H9 (cell line): Measurements from ENCODE around the gene CCDC157. TPM values are rescaled to one million over a fixed set of nuclear protein-coding genes. Genes with fewer than 3 reads are reported as not detected.

Experiments
- DNase-seq: peaks from one replicate; pipeline ENCODE4 v3.0.0-alpha.2; 2017
- H2AFZ ChIP-seq: one replicate; pipeline ENCODE4 v1.6.1; 2013; ENCODE audit warnings: mild to moderate bottlenecking, low read length, control low read depth, moderate library complexity
- H2AK5ac ChIP-seq: 2 replicates; pipeline ENCODE4 v1.6.1; 2013; ENCODE audit warnings: low read length, control low read depth, mixed read lengths; ENCODE audit not compliant: insufficient read length
- H2BK120ac ChIP-seq: one replicate; pipeline ENCODE4 v1.6.1; 2013; ENCODE audit warnings: low read depth, mild to moderate bottlenecking, low read length, control low read depth, inconsistent platforms; ENCODE audit not compliant: poor library complexity, severe bottlenecking
- H2BK12ac ChIP-seq: 2 replicates; pipeline ENCODE4 v1.6.1; 2013; ENCODE audit warnings: low read length, control low read depth, mixed read lengths, low read depth; ENCODE audit not compliant: insufficient read length
- H2BK15ac ChIP-seq: 2 replicates; pipeline ENCODE4 v1.6.1; 2013; ENCODE audit warnings: low read depth, low read length, control low read depth
- H2BK20ac ChIP-seq: one replicate; pipeline ENCODE4 v1.6.1; 2013; ENCODE audit warnings: low read depth, mild to moderate bottlenecking, low read length, control low read depth, inconsistent platforms; ENCODE audit not compliant: poor library complexity, severe bottlenecking
- H2BK5ac ChIP-seq: 2 replicates; pipeline ENCODE4 v1.6.1; 2013; ENCODE audit warnings: low read length, control low read depth, mixed read lengths; ENCODE audit not compliant: insufficient read length
- H3K14ac ChIP-seq: 2 replicates; pipeline ENCODE4 v1.6.1; 2013; ENCODE audit warnings: low read length, control low read depth; ENCODE audit not compliant: insufficient read depth
- H3K18ac ChIP-seq: 2 replicates; pipeline ENCODE4 v1.6.1; 2013; ENCODE audit warnings: low read depth, mild to moderate bottlenecking, mixed read lengths, low read length, control low read depth; ENCODE audit not compliant: insufficient read length
- H3K23ac ChIP-seq: 2 replicates; pipeline ENCODE4 v1.6.1; 2013; ENCODE audit warnings: low read length, control low read depth, mixed read lengths, low read depth; ENCODE audit not compliant: insufficient read length
- H3K23me2 ChIP-seq: 2 replicates; pipeline ENCODE4 v1.6.1; 2013; ENCODE audit warnings: low read depth, mild to moderate bottlenecking, mixed read lengths, low read length, control low read depth; ENCODE audit not compliant: insufficient read length, poor library complexity, severe bottlenecking
- H3K27ac ChIP-seq: 2 replicates; pipeline ENCODE4 v1.5.1; 2013; ENCODE audit warnings: low read length, control low read depth, mixed read lengths, low read depth; ENCODE audit not compliant: insufficient read length
- H3K27me3 ChIP-seq: 2 replicates; pipeline ENCODE4 v1.6.1; 2013; ENCODE audit warnings: low read length, control low read depth, inconsistent platforms; ENCODE audit not compliant: insufficient read depth
- H3K4ac ChIP-seq: 2 replicates; pipeline ENCODE4 v1.6.1; 2013; ENCODE audit warnings: low read depth, mild to moderate bottlenecking, control low read depth, inconsistent platforms, low read length, moderate library complexity
- H3K4me1 ChIP-seq: 2 replicates; pipeline ENCODE4 v1.6.1; 2013; ENCODE audit warnings: low read length, control low read depth, inconsistent platforms; ENCODE audit not compliant: insufficient read depth
- H3K4me2 ChIP-seq: 2 replicates; pipeline ENCODE4 v1.6.1; 2013; ENCODE audit warnings: low read length, control low read depth, mixed read lengths; ENCODE audit not compliant: insufficient read length, insufficient read depth
- H3K56ac ChIP-seq: 2 replicates; pipeline ENCODE4 v1.6.1; 2013; ENCODE audit warnings: low read depth, mild to moderate bottlenecking, mixed read lengths, low read length, control low read depth; ENCODE audit not compliant: insufficient read length
- H3K79me1 ChIP-seq: 2 replicates; pipeline ENCODE4 v1.6.1; 2013; ENCODE audit warnings: low read depth, mild to moderate bottlenecking, moderate library complexity, low read length, control low read depth, inconsistent platforms; ENCODE audit not compliant: insufficient read depth, poor library complexity, severe bottlenecking
- H3K79me2 ChIP-seq: 2 replicates; pipeline ENCODE4 v1.6.1; 2013; ENCODE audit warnings: low read length, control low read depth, inconsistent platforms; ENCODE audit not compliant: insufficient read depth
- H3K9ac ChIP-seq: 2 replicates; pipeline ENCODE4 v1.6.1; 2013; ENCODE audit warnings: low read length, control low read depth, mixed read lengths; ENCODE audit not compliant: insufficient read length; ENCODE audit errors: extremely low read depth
- H3K9me3 ChIP-seq: one replicate; pipeline ENCODE4 v1.6.1; 2013; ENCODE audit warnings: low read depth, low read length, inconsistent platforms; ENCODE audit not compliant: control insufficient read depth
- H3T11ph ChIP-seq: one replicate; pipeline ENCODE4 v1.6.1; 2013; ENCODE audit warnings: mild to moderate bottlenecking, low read length, control low read depth, inconsistent platforms
- H4K20me1 ChIP-seq: one replicate; pipeline ENCODE4 v1.6.1; 2013; ENCODE audit not compliant: control insufficient read depth, insufficient read length, insufficient read depth
- H4K5ac ChIP-seq: 2 replicates; pipeline ENCODE4 v1.6.1; 2013; ENCODE audit warnings: low read depth, mild to moderate bottlenecking, mixed read lengths, low read length, control low read depth; ENCODE audit not compliant: insufficient read length
- H4K8ac ChIP-seq: replicated peaks from 2 replicates; pipeline ENCODE4 v1.6.1; 2013; ENCODE audit warnings: low read length, control low read depth, mixed read lengths, low read depth; ENCODE audit not compliant: insufficient read length
- H4K91ac ChIP-seq: 2 replicates; pipeline ENCODE4 v1.6.1; 2013; ENCODE audit warnings: low read depth, mild to moderate bottlenecking, moderate library complexity, mixed read lengths, low read length, control low read depth; ENCODE audit not compliant: insufficient read length
- H3K27ac Mint-ChIP-seq, 3 experiments: 2 replicates in 2 of 3; 3 replicates in 1 of 3; pipeline ENCODE4 v1.8.0; 2020 to 2021; ENCODE audit warnings: mixed read lengths in 3 of 3, mild to moderate bottlenecking in 1 of 3, moderate library complexity in 1 of 3
- H3K27me3 Mint-ChIP-seq: 2 replicates; pipeline ENCODE4 v1.8.0; 2021; ENCODE audit warnings: low read depth, mild to moderate bottlenecking, moderate library complexity, mixed read lengths
- H3K36me3 Mint-ChIP-seq, 3 experiments: 2 replicates in 2 of 3; 3 replicates in 1 of 3; pipeline ENCODE4 v1.8.0; 2020 to 2021; ENCODE audit warnings: low read depth in 3 of 3, mixed read lengths in 3 of 3; ENCODE audit not compliant: insufficient read depth in 1 of 3
- H3K4me1 Mint-ChIP-seq, 2 experiments: 2 replicates each; pipeline ENCODE4 v1.8.0; 2020; ENCODE audit warnings: mixed read lengths in 2 of 2
- H3K4me3 Mint-ChIP-seq, 2 experiments: 2 replicates in 1 of 2; 3 replicates in 1 of 2; pipeline ENCODE4 v1.8.0; 2020 to 2021; ENCODE audit warnings: mild to moderate bottlenecking in 2 of 2, mixed read lengths in 2 of 2, moderate library complexity in 1 of 2
- H3K9me3 Mint-ChIP-seq, 2 experiments: 2 replicates in 1 of 2; 3 replicates in 1 of 2; pipeline ENCODE4 v1.8.0; 2020; ENCODE audit warnings: mild to moderate bottlenecking in 2 of 2, mixed read lengths in 2 of 2, moderate library complexity in 1 of 2
- CTCF ChIP-seq: fragments of 200-600 bp; sonication (generic); conservative IDR thresholded peaks from 3 replicates; pipeline ENCODE4 v1.8.0; 2021; ENCODE audit warnings: antibody characterized with exemption, mild to moderate bottlenecking
- WGBS: extraction: QIAGEN DNeasy Blood & Tissue Kit; methylation state at CpG from one replicate; pipeline ENCODE4 v1.1.7; 2013; ENCODE audit warnings: missing lambda C conversion rate, low lambda C conversion rate, mixed read lengths; ENCODE audit not compliant: insufficient read length; ENCODE audit errors: extremely low coverage; 5-methylcytosine and 5-hydroxymethylcytosine counted together
- total RNA-seq: library from RNA; stranded (reverse); gene quantifications from 2 replicates; pipeline ENCODE4 v1.2.1, GENCODE V29; 2021

The CCDC157 gene
- total RNA-seq, 1 experiment from 2014 or later = 4.3 TPM

GRCh38 chr22:30372915-30373314, 16.1 kb downstream of the CCDC157 start:
- no peak overlapping the region for H3K56ac ChIP-seq
- peak overlapping the region in 1 of 3 experiments; percentile 51; a peak in 2 of 7 replicates for H3K27ac Mint-ChIP-seq
- H3K4me1 ChIP-seq = no peaks in the 10 kb centered on the region
- H4K91ac ChIP-seq = no peak overlapping the region
- no peaks in the 10 kb centered on the region for H3K79me1 ChIP-seq
- H3K4me1 Mint-ChIP-seq = peaks cover 6% of the 10 kb centered on the region in 2 experiments; a peak in 1 of 4 replicates
- H4K8ac ChIP-seq = no peak overlapping the region
- H3K4me3 Mint-ChIP-seq = no peak overlapping the region
- H3K4ac ChIP-seq = no peak overlapping the region
- no peaks in the 10 kb centered on the region for H4K20me1 ChIP-seq
- no peak for TF ChIP-seq CTCF
- H3K79me2 ChIP-seq = no peaks in the 10 kb centered on the region
- H3K27ac ChIP-seq = no peak overlapping the region
- no peak overlapping the region for H3K9ac ChIP-seq
- H2AK5ac ChIP-seq = no peak overlapping the region
- no peak overlapping the region for H2BK12ac ChIP-seq
- no peak overlapping the region for H2BK20ac ChIP-seq
- H2BK15ac ChIP-seq = no peak overlapping the region
- peaks cover 0 to 8% (median 7%) of the 10 kb centered on the region in 3 experiments; a peak in 5 of 7 replicates for H3K36me3 Mint-ChIP-seq
- H3T11ph ChIP-seq = no peak overlapping the region
- no peak overlapping the region for H2BK5ac ChIP-seq
- H3K23ac ChIP-seq = no peak overlapping the region
- H3K23me2 ChIP-seq = no peaks in the 10 kb centered on the region
- H2BK120ac ChIP-seq = no peak overlapping the region
- H3K27me3 Mint-ChIP-seq = no peaks in the 10 kb centered on the region; the same call in none of the 2 replicates
- no peak overlapping the region for H3K18ac ChIP-seq
- no peaks in the 10 kb centered on the region for H3K9me3 ChIP-seq
- no peak overlapping the region for H3K4me2 ChIP-seq
- H3K27me3 ChIP-seq = no peaks in the 10 kb centered on the region
- no peak overlapping the region for H4K5ac ChIP-seq
- no peak for DNase-seq
- H3K14ac ChIP-seq = no peak overlapping the region; the same call in 1 of the 2 replicates
- no peak overlapping the region for H2AFZ ChIP-seq
- no CpG with 5 or more reads among the region's 8 CpGs for WGBS
- H3K9me3 Mint-ChIP-seq = no peaks in the 10 kb centered on the region
